ENCODE measurements around the gene RAD51B. TPM values are rescaled to one million over a fixed set of nuclear protein-coding genes. Genes with fewer than 3 reads are reported as not detected.
"Not testable (repeated sequence)": the region's sequence is repeated elsewhere in the genome, so short reads cannot be mapped to it uniquely, and the experiment has no call there.

The RAD51B gene
- total RNA-seq, 1 donor from 2014 or later = 2.5 TPM

DNA sequence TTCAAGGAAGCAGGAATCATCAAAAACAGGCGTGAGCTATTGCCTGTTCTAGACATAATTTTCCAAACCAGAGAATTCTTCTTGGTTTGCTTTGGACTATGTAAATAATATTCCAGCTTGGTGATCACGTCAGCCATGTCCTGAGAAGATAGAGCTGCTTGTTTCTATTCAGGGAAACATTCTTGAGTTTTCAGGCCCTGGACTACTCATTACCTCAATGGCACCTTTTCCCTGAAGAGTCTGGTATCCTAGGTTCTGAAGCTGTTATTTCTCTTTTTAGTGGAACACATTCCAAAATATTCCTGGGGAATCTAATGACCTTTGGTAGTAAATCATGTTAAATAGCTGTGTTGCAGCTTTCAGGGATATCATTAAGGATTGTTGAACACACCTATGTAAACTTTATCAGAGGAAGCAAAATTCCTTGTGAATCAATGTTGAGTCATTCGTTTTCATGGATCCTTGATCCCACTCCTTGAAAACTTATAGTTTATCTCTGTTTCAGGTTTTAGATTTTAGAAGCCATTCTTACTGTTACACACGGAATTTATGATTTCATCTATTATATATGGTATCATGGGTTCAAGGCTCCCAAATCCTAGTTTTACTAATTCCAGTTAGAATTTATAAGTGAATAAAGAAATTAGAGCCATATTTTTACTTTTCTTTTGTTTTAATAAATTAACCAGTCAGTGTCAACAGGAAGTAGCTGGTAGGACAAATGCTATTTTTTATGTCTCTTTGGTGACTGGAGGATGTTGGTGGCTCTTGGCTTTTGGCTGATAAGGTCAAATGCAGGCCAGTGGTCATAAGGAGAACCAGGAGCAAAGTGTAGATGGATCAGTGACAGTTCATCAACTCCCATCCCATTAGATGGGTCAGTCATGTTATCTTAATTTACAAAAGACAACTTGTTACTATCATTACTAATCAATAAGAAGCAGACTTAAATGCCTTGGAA, 593.2 kb downstream of the RAD51B start:
- no peak for ATAC-seq (ENCODE audit: poor library complexity)
- intact Hi-C loops (cut with DNase I) = no loop called here
- no peak for DNase-seq

DNA sequence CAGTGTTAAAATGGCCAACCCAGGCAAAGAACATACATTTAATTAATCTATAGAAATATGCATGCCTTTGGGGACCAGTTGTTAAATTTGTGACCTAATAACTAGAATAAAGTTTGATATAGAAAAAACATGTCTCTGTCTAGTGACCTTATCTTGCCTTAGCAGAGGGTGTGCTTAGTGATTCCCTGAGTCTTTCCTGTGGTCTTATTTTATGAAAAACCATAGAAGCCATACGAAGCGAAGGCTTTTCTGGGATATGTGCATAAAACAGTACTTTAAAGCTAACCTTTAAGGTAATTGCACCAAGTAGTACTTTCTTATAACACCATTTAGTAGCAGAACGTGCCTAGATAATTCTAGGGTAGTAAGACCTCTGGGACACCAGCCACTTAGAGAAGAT, 593.9 kb downstream of the RAD51B start:
- intact Hi-C loops (cut with DNase I) = no loop called here
- no peak for DNase-seq
- no peak for ATAC-seq (ENCODE audit: poor library complexity)

DNA sequence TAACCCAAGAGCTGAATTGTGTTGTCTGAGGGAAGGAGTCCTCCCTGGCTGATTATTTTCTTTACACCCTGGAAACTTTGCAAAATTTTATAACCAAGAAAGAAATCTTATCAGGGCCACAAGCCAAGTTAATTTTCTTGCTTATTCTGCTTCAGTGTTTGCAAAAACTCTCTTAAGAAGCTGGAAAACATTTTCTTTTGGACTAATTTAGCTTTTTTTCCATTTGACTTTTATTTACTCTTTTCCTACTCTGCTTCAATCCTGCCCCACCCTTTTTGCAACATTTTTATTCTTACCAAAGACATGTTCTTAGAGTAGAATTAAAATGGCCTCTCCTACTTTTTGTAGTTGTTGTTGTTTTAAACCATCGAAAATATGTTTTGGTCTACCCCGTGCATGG, 594.5 kb downstream of the RAD51B start:
- intact Hi-C loops (cut with DNase I) = no loop called here
- no peak for ATAC-seq (ENCODE audit: poor library complexity)
- DNase-seq = no peak

DNA sequence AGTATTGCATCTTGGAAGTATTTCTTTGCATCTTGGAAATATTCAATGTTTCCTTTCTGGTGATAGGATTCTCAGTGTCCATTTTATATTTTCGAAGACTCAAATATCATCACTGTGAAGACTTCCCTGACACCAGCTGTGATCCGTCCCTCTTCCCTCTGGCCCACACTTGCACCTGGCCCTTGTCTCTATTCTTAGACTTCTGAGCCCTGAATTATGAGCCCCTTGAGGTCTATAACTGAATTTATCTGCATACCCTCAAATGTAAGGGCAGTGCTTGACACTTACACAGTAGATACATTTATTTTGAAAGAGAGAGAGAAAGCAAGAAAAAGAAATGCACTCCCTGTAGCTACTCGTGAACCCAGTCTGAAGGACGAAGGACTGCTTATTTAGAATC, 596.6 kb downstream of the RAD51B start:
- DNase-seq (no peak), ATAC-seq (ENCODE audit: poor library complexity) (no peak)
- intact Hi-C loops (cut with DNase I) = no loop called here

DNA sequence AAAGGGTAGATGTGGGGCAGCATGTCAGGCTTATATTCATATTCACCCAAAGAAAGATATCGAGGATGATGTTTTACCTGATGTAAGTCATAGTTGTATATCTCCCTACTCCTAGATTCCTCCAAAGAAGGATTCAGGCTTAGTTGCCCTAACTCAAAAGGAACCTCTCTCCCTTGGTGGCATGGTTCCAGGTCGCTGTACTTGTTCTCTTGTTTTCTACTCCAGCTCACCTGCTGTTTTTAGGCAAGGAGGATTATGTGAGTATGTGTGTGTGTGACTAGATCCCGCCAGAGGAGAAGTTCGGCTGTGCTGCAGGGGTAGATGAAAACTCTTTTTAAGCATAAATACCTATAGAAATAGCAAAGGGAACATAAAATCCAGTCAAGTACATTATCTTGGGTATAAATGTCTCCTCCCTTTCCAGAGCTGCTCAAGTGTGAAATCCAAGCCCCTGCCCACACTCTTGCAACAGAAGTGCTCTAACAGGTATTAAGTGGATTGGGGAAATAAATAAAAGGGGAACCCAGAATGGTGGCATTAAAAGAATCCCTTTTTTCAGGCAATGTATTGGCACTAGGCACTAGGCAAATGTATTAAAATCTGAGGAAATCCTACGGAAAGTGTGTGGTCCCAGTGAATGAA, 597.6 kb downstream of the RAD51B start:
- intact Hi-C loops (cut with DNase I) = no loop called here

DNA sequence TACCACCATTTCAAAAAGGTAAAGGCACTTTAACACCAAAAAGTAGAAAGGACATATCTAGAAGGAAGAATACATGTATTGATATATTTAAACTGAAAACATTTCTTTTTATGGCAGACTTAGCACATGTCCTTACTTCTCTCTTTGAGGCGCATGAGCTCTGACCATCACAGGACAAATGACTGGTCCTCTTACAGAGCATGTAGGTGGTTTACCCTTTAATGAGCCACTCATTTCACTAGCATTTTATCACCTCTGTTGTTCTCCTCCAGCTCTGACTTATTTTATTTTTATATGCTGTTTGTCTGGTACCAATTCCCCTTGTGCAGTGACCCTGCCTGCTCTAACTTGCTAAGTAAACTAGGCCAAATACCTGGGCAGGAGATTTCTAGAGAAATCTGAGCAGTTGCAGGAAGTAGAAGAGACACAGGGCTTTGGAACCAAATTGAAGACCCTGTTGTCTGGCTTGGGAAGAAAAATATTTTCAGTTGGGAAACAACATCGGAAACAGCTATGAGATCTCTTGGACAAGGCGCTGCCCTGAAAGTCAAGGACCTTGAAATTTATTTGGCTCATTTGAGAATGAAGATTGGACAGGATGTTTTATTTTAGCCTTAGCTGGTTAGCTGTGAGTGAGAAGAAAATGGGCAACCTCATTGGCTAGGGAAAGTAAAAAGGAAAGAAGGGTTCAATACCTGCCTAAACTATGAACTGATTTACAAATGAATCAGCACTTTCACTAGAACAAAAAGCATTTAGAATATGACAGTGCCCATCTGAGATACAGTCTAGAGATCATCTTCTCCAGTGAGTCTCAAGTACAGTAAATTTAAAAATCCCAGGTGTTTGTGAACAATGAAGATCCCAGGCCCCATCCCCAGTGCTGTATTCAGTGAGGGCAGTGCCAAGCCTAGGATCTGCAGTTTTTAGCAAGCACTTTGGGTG, 598.9 kb downstream of the RAD51B start:
- intact Hi-C loops (cut with DNase I) = no loop called here
- DNase-seq (no peak), ATAC-seq (ENCODE audit: poor library complexity) (no peak)

More for the DNA sequence above, 597.6 kb downstream of the RAD51B start:
- ATAC-seq (ENCODE audit: poor library complexity) (no peak), DNase-seq (no peak)

DNA sequence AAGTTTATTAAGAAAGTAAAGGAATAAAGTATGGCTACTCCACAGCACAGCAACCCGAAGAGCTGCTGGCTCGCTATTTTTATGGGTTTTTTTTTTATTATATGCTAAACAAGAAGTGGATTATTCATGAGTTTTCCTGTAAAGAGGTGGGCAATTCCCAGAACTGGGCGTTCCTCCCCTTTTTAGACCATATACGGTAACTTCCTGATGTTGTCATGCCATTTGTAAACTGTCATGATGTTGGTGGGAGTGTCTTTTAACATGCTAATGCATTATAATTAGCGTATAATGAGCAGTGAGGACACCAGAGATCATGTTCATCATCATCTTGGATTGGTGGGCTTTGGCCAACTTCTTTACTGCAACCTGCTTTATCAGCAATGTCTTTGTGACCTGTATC, 600.8 kb downstream of the RAD51B start:
- intact Hi-C loops (cut with DNase I) = no loop called here
- DNase-seq (no peak), ATAC-seq (ENCODE audit: poor library complexity) (no peak)

DNA sequence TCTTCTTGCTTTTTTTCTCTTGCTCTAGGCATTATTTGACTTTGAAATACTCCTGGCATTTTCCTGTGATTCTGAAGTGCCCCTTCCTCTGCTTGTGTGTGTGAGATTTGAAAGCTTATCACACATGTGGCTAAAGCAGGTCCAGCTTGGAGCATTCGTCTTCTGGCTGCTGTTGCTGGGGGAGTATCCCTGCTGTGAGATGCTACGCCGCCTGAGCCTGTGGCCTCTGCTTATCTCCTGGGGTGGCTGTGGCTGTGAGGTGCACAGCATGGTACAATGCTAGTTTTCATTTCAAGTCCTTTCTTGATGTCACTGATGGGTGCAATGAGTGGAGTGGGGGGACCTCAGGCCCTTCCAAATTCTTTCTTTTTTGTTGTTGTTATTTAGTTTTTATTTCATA, 601.5 kb downstream of the RAD51B start:
- ATAC-seq (ENCODE audit: poor library complexity) (no peak), DNase-seq (no peak)
- intact Hi-C loops (cut with DNase I) = no loop called here

DNA sequence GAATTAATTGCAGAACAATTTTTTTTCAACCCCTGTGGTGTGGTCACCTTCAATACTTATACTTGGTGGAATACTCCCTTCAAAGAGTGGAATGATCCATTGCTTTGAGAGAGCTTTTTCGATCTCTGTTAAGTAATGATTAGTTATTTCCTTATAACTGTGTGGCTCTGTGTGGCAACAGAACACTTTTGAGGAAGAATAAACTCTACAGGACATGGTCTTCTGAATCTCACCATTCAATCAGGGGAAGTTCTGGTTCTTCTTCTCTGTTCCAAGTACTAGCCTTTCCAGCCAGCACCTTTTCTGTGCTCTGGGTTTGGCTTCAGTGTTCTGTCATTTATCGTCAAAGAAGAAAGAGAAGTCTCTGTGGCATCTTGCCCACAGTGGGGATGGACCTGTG, 604.1 kb downstream of the RAD51B start:
- DNase-seq (no peak), ATAC-seq (ENCODE audit: poor library complexity) (no peak)
- intact Hi-C loops (cut with DNase I) = no loop called here

DNA sequence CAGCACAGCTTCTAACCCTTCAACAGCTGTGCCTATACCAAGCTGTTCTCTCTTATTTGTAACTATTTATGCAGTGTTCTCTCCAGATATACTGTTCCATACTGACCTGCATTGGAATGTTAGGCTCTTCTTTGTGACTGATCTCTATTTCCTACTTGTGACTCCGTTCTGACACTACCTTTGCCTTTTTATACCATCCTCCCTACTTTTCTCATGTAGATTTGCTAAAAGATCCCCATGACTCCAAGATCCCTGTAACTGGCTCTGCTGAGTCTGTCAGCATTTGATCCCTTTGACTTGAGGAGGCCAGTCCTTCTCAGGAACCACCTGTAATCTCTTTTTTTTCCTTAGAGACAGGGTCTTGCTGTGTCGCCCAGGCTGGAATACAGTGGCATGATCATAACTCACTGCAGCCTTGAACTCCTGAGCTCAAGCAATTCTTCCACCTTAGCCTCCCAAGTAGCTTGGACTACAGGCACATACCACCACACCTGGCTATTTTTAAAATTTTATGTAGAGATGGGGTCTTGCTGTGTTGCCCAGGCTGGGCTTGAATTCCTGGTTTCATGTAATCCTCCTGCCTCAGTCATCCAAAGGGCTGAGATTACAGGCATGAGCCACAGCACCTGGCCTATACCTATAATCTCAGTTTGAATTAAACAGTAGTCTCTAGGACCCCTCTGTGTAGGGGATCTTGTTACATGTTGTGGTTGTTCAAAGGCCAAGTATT, 605.0 kb downstream of the RAD51B start:
- no peak for DNase-seq
- ATAC-seq (ENCODE audit: poor library complexity) = no peak
- intact Hi-C loops (cut with DNase I) = no loop called here

DNA sequence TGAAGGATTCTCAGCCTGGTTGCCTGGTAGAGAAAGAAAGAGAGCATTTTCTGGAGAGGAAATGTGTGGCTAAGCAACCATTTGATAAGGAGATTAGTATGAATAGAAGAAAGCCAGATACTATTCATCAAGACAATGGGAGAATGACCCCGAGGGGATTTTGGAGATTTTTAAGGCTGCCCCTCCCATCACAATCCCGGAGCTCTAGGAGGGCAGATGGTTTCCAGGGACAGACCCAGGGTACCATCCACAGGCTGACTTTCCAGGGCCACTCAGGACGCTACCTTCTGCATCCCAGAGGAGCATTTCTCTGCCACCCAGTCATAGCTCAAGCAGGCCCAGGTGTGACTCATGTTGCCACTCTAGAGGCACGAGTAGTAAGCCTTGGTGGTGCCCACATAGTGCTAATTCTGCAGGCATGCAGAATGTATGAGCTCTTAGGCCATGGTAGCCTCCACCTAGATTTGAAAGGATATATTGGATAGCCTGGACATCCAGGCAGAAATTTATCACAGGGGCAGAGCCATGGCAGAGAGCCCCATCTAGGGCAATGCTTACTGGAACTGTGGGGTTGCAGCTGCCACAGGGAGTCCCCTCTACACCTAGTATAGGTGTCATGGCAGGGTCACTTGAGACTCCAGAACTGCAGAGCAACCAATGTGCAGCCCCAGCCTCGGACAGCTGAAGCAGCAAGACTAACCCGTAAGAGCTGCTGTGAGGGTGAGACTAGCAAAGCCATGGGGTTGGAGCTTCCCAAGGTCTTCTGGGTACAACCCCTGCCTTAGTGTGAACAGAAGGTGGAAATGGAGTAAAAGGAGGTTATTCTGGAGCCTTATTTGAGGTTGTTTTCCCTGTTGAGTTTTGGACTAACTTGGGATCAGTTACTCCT, 607.3 kb downstream of the RAD51B start:
- DNase-seq (no peak), ATAC-seq (ENCODE audit: poor library complexity) (no peak)
- intact Hi-C loops (cut with DNase I) = no loop called here

DNA sequence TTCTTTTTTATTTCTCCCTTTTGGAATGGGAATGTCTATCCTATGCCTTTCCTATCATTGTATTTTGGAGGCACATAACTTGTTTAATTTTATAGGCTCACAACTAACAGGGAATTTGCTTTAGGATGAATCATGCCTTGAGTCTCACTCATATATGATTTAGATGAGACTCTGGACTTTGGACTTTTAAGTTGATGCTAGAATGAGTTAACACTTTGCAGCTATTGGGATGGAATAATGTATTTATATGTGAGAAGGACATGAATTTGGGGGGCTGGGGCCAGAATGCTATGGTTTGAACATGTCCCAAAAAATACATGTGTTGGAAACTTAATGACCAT, 607.9 kb downstream of the RAD51B start:
- no peak for DNase-seq
- ATAC-seq (ENCODE audit: poor library complexity) = no peak
- intact Hi-C loops (cut with DNase I) = no loop called here

DNA sequence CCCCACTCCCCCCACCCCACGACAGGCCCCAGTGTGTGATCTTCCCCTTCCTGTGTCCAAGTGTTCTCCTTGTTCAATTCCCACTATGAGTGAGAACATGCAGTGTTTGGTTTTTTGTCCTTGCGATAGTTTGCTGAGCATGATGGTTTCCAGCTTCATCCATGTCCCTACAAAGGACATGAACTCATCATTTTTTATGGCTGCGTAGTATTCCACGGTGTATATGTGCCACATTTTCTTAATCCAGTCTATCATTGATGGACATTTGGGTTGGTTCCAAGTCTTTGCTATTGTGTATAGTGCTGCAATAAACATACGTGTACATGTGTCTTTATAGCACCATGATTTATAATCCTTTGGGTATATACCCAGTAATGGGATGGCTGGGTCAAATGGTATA, 609.3 kb downstream of the RAD51B start:
- intact Hi-C loops (cut with DNase I); ATAC-seq (ENCODE audit: poor library complexity); DNase-seq: not testable (repeated sequence)

DNA sequence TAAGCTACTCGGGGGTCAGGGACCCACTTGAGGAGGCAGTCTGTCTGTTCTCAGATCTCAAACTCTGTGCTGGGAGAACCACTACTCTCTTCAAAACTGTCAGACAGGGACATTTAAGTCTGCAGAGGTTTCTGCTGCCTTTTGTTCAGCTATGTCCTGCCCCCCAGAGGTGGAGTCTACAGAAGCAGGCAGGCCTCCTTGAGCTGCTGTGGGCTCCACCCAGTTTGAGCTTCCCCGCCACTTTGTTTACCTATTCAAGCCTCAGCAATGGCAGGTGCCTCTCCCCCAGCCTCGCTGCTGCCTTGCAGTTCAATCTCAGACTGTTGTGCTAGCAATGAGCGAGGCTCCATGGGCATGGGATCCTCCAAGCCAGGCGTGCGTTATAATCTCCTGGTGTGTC, 614.6 kb downstream of the RAD51B start:
- ATAC-seq (ENCODE audit: poor library complexity); intact Hi-C loops (cut with DNase I); DNase-seq: not testable (repeated sequence)

DNA sequence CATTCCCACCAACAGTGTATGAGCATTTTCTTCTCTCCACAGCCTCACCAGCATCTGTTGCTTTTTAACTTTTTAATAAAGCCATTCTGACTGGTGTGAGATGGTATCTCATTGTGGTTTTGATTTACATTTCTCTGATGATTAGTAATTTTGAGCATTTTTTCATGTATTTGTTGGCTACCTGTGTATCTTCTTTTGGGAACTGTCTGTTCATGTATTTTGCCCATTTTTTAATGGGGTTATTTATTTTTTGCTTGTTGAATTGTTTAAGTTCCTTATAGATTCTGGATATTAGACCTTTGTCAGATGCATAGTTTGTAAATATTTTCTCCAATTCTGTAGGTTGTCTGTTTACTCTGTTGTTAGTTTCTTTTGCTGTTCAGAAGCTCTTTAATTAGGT, 616.1 kb downstream of the RAD51B start:
- intact Hi-C loops (cut with DNase I); ATAC-seq (ENCODE audit: poor library complexity); DNase-seq: not testable (repeated sequence)

DNA sequence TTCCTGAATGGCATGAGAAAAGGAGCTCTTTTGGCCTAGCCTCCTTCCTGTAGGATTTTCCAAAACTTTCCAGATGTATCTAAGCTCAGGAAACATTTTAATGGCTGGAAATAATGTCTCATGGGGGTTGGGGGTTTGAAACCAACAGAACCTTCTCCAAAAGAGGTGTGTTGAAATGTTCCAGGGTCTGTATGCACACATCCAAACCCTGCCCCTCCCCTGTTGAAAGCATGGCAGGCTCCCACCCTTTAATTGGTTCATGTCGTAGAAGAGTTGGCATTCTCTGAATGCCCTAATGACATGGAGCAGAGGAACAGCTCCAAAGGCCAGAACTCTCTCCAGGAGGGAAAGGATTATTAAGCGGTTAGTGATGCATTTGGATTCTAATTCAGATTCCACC, 620.1 kb downstream of the RAD51B start:
- DNase-seq (no peak), ATAC-seq (ENCODE audit: poor library complexity) (no peak)
- intact Hi-C loops (cut with DNase I) = no loop called here

DNA sequence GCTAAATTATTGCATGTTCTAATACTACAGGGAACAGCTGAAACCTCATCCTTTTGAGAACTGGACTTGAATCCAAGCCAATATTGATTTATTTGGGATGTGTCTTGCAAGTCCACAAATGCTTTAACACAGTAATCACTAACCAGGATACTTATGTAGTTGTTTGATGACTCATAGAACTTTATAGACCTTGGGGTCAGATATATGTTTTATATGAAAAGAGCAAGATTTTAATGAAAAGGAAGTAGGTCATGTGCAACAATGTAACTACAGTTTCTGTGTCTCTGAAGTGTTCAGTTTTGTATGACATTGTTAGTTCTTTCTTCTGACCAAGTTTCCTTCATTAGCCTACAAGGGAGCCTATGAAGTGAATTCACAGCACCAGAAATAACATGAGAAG, 621.2 kb downstream of the RAD51B start:
- ATAC-seq (ENCODE audit: poor library complexity) = no peak
- intact Hi-C loops (cut with DNase I) = no loop called here
- DNase-seq = no peak

DNA sequence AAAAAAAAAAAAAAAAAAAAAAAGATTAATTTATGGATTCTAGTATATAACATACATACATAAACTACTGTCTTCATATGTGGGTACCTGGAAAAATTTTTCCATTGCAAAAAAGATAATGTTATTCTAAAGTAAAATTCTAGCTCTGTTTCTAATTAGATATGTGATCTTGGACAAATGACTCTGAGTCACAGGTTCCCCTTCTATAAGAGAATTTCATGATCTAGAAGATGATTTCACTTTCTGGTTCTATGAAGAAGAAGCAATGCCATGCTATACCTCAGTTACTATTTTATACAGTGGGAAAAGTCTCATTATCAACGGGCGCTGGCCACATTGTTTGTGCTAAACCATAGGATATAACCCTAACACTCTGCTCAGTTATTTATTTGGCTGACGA, 622.0 kb downstream of the RAD51B start:
- no peak for ATAC-seq (ENCODE audit: poor library complexity)
- intact Hi-C loops (cut with DNase I) = no loop called here
- DNase-seq = no peak

Measured in Right ventricle myocardium superior (tissue), 1 donor.